Caco-2 (cell line): ENCODE measurements around the gene SRRM4. TPM values are rescaled to one million over a fixed set of nuclear protein-coding genes. Genes with fewer than 3 reads are reported as not detected.

Source experiments
- BruUV-seq: library from RNA; stranded (reverse); fragments of 400-500 nt; replicated peaks from 2 replicates; lab custom pipeline; 2021; lab: Mats Ljungman, UMichigan
- CTCF ChIA-PET: fragments of 300-600 bp; sonication (Branson Sonifier 250); formaldehyde crosslinking; loops from one replicate; lab custom pipeline; 2022; ENCODE audit warnings: antibody characterized with exemption; lab: Charles Lee
- POLR2A ChIA-PET: fragments of 300-600 bp; sonication (Branson Sonifier 250); formaldehyde crosslinking; loops from one replicate; lab custom pipeline; 2022; ENCODE audit warnings: antibody characterized with exemption; lab: Charles Lee
- DNase-seq, 2 experiments: peaks; one replicate each; pipeline versions ENCODE4 v3.0.0 to v3.0.0-alpha.2; 2020 to 2022
- H3K27me3 ChIP-seq: replicated peaks from 2 replicates; pipeline ENCODE4 v1.6.0; 2011; ENCODE audit warnings: low read length; ENCODE audit not compliant: control insufficient read depth, insufficient read depth
- H3K36me3 ChIP-seq: 2 replicates; pipeline ENCODE4 v1.5.1; 2011; ENCODE audit warnings: low read length; ENCODE audit not compliant: control insufficient read depth, insufficient read depth
- H3K4me1 ChIP-seq: fragments of 250-450 bp; sonication (Bioruptor Pico); 2 replicates; pipeline ENCODE4 v1.5.1; 2020; ENCODE audit warnings: mild to moderate bottlenecking
- H3K4me3 ChIP-seq: 2 replicates; pipeline ENCODE4 v1.5.1; 2011; ENCODE audit warnings: low read depth, mild to moderate bottlenecking, control low read depth, low read length
- H3K9me3 ChIP-seq: fragments of 250-450 bp; sonication (Bioruptor Pico); 2 replicates; pipeline ENCODE4 v1.5.1; 2020; ENCODE audit warnings: mild to moderate bottlenecking, moderate library complexity
- H3K27ac Mint-ChIP-seq: one replicate; pipeline ENCODE4 v1.8.0; 2022; ENCODE audit warnings: mixed read lengths; ENCODE audit not compliant: unreplicated experiment
- H3K27me3 Mint-ChIP-seq: one replicate; pipeline ENCODE4 v1.8.0; 2022; ENCODE audit warnings: mixed read lengths; ENCODE audit not compliant: insufficient read depth, unreplicated experiment
- H3K36me3 Mint-ChIP-seq: one replicate; pipeline ENCODE4 v1.8.0; 2022; ENCODE audit warnings: mild to moderate bottlenecking, mixed read lengths; ENCODE audit not compliant: insufficient read depth, unreplicated experiment
- H3K4me1 Mint-ChIP-seq: one replicate; pipeline ENCODE4 v1.8.0; 2022; ENCODE audit warnings: low read depth, mixed read lengths; ENCODE audit not compliant: unreplicated experiment
- H3K4me3 Mint-ChIP-seq: one replicate; pipeline ENCODE4 v1.8.0; 2022; ENCODE audit warnings: mild to moderate bottlenecking, moderate library complexity, mixed read lengths; ENCODE audit not compliant: unreplicated experiment
- H3K9me3 Mint-ChIP-seq: one replicate; pipeline ENCODE4 v1.8.0; 2022; ENCODE audit warnings: mixed read lengths; ENCODE audit not compliant: unreplicated experiment
- intact Hi-C: fragments of 100-400 bp; cut with micrococcal nuclease; formaldehyde crosslinking; loops from one replicate; pipeline ENCODE4 v1.10.0; 2022; ENCODE audit not compliant: unreplicated experiment
- total RNA-seq: library from RNA; stranded (reverse); gene quantifications from 2 replicates; pipeline ENCODE4 v1.2.3, GENCODE V29; 2022
- TF ChIP-seq, protein P1 (sequence below), 2 experiments: fragments of 200-600 bp in 1 of 2; IDR thresholded peaks; 1 replicate in 1 of 2; 2 replicates in 1 of 2; pipeline versions ENCODE4 v1.5.1 to v1.8.0; 2011 to 2022; ENCODE audit warnings: antibody characterized with exemption in 1 of 2, control low read depth in 1 of 2, inconsistent platforms in 1 of 2, low read depth in 1 of 2, low read length in 1 of 2, mild to moderate bottlenecking in 1 of 2, moderate library complexity in 1 of 2; ENCODE audit not compliant: insufficient read depth in 1 of 2, severe bottlenecking in 1 of 2, unreplicated experiment in 1 of 2

SRRM4 gene
- total RNA-seq, 1 experiment from 2014 or later, result not detected

- TF ChIP-seq, protein P1, sequence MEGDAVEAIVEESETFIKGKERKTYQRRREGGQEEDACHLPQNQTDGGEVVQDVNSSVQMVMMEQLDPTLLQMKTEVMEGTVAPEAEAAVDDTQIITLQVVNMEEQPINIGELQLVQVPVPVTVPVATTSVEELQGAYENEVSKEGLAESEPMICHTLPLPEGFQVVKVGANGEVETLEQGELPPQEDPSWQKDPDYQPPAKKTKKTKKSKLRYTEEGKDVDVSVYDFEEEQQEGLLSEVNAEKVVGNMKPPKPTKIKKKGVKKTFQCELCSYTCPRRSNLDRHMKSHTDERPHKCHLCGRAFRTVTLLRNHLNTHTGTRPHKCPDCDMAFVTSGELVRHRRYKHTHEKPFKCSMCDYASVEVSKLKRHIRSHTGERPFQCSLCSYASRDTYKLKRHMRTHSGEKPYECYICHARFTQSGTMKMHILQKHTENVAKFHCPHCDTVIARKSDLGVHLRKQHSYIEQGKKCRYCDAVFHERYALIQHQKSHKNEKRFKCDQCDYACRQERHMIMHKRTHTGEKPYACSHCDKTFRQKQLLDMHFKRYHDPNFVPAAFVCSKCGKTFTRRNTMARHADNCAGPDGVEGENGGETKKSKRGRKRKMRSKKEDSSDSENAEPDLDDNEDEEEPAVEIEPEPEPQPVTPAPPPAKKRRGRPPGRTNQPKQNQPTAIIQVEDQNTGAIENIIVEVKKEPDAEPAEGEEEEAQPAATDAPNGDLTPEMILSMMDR (IDR thresholded peaks at IDR 0.05; ENCODE audit: insufficient read depth in 1 of 2, low read depth in 1 of 2, low read length in 1 of 2, severe bottlenecking in 1 of 2, unreplicated experiment in 1 of 2), result no peak
- Mint-ChIP-seq H3K36me3 (no peaks in the 10 kb centered on the region), H3K4me3 (no peak overlapping the region), H3K27me3 (peaks cover 5% of the 10 kb centered on the region), H3K9me3 (no peaks in the 10 kb centered on the region), H3K4me1 (no peaks in the 10 kb centered on the region), H3K27ac (no peak overlapping the region)
- H3K4me1 ChIP-seq, result no peaks in the 10 kb centered on the region
- H3K9me3 ChIP-seq, result no peaks in the 10 kb centered on the region
- no TSS peak for BruUV-seq
- no peaks in the 10 kb centered on the region for H3K27me3 ChIP-seq
- H3K36me3 ChIP-seq, result no peaks in the 10 kb centered on the region
- ChIA-PET POLR2A (no interaction called here), CTCF (no interaction called here)
- no peak for DNase-seq
- no peak overlapping the region for H3K4me3 ChIP-seq
- intact Hi-C loops, result no loop called here
Observed at GRCh38 chr12:119051474-119051873, 70.1 kb downstream of the SRRM4 start.

- POLR2A ChIA-PET, result no interaction called here
- H3K4me1 ChIP-seq, result no peaks in the 10 kb centered on the region
- TF ChIP-seq, protein P1 (IDR thresholded peaks at IDR 0.05; ENCODE audit: insufficient read depth in 1 of 2, low read depth in 1 of 2, low read length in 1 of 2, severe bottlenecking in 1 of 2, unreplicated experiment in 1 of 2), result no peak
- Mint-ChIP-seq H3K27ac (no peak overlapping the region), H3K36me3 (no peaks in the 10 kb centered on the region), H3K27me3 (peaks cover 7% of the 10 kb centered on the region), H3K4me3 (no peak overlapping the region), H3K4me1 (no peaks in the 10 kb centered on the region), H3K9me3 (no peaks in the 10 kb centered on the region)
- no peaks in the 10 kb centered on the region for H3K36me3 ChIP-seq
- no peak for DNase-seq
- intact Hi-C loops, result no loop called here
- CTCF ChIA-PET, result no interaction called here
- H3K9me3 ChIP-seq, result no peaks in the 10 kb centered on the region
- BruUV-seq, result no TSS peak
- H3K4me3 ChIP-seq, result no peak overlapping the region
- H3K27me3 ChIP-seq, result no peaks in the 10 kb centered on the region
Observed at GRCh38 chr12:119052001-119052400, 70.7 kb downstream of the SRRM4 start.

DNA sequence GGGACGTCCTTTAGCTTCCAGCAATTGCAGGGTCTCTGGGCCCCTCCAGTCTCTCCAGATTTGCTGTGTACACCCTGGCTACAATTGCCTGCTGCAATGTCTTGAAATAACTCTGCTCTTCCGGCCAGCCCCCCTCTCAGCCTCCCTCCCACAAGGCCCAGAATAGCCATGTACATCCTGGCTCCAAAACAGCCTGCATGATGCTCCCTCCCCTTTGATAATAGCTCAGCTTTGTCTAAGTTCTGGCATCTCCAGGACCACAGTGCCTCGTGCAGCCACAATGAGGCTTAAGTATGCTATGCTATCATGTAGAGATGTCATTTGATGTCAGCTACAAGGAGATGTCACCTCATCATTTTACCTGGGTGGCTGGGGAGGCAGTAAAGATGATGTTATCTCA is 74.6 kb downstream of the SRRM4 start:
- Histone ChIP-seq H3K27me3 (no peaks in the 10 kb centered on the region), H3K36me3 (no peaks in the 10 kb centered on the region), H3K9me3 (no peaks in the 10 kb centered on the region), H3K4me3 (no peak overlapping the region), H3K4me1 (no peaks in the 10 kb centered on the region)
- intact Hi-C loops, result no loop called here
- CTCF ChIA-PET, result no interaction called here
- no peaks in the 10 kb centered on the region for H3K9me3 Mint-ChIP-seq
- DNase-seq, result no peak
- no peaks in the 10 kb centered on the region for H3K4me1 Mint-ChIP-seq
- TF ChIP-seq, protein P1 (IDR thresholded peaks at IDR 0.05; ENCODE audit: insufficient read depth in 1 of 2, low read depth in 1 of 2, low read length in 1 of 2, severe bottlenecking in 1 of 2, unreplicated experiment in 1 of 2), result no peak
- BruUV-seq, result no TSS peak
- no peak overlapping the region for H3K4me3 Mint-ChIP-seq
- no peak overlapping the region for H3K27ac Mint-ChIP-seq
- peaks cover 9% of the 10 kb centered on the region for H3K27me3 Mint-ChIP-seq
- H3K36me3 Mint-ChIP-seq, result no peaks in the 10 kb centered on the region
- POLR2A ChIA-PET, result no interaction called here
